NCI-H2029 treated with DMSO at 0.1 percent for 48 hours (cell line): ENCODE data around the gene PCYT2.
"Not testable (repeated sequence)": the region's sequence is repeated elsewhere in the genome, so short reads cannot be mapped to it uniquely, and the experiment has no call there.

ENCODE experiments used
- DNase-seq: peaks from one replicate; lab custom pipeline; 2025; lab: John Stamatoyannopoulos, UW

The PCYT2 gene

DNA sequence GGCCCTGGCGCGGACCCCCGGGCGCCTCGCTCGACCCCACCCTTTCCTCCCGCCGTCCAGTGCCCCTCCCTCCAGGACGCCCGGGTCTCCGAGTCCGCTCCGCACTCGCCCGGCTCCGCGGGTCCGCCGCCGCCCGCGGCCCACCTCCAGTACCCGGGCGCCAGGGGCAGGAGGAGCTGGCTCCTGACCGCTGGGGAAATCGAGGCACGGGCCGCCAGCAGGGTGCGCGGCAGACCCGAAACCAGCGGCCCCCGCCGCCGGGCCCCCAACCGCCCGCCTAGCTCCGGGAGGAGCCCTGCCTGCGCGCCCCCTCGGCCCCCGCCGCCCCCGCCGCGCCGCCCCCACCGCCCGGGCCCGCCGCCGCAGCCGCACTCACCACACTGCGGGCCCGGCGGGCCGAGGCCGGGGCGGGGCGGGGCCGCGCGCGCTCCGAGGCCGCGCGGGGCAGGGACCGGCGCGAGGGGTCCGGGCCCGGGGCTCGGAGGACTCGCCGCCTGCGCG, 16.0 kb upstream of the PCYT2 start:
- no peak for DNase-seq

DNA sequence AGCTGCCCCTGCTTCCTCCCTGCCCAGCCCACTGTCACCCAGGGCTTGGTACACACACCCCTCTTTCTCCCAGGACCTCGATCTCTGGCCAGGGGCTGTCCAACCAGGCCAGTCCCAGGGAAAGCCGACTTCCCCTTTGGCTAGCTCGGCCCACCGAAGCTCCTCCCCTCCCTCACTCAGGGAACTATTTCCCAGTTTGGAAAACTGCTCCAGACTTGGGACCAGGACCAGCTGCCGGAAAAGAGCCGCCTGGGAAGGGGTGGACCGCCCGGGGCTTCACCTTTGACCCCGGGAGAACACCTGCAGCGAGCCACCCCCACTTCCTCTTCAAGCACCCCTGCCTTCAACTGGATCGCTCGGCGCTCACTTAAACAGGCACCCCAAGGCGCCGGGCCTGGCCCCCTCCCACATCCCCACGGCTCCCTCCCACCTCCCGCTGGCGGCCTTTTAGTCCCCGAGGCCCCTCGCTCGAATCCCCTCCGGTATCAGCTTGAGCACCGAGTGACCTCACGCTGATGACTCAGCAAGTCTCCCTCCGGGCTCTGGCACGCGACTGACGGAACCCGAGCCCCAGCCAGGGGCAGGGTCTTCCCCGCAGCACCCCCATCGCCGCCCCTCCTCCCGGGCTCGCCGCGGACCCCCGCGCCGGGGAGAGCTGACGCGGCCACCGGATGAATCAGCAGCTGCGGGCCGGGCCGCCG, 15.4 kb upstream of the PCYT2 start:
- DNase-seq: no peak

DNA sequence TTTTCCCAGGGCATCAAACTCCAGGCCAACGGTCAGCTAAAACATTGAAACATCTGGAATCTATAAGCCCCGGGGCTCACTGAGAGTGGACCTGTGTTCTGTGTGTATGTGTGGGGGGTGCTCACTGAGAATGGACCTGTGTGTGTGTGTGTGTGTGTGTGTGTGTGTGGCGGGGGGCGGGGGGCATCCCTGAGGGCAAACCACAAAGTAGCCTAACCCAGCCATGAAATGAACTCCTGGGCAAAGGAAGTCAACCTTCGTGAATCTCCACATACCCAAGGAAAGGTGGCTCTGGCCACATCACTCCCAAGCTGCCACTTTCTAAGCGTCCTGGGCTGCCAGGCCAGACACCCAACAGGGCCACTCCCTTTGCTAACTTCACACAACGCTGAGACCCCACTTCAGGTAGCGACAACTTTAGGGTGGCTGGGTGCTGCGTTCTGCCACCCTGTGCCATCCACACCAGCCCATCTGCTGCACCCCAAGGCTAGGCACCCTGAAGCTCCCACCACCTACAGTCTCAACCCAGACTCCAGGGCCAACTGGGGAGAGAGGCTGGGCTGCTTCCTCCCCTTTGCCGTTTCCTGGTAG, 14.8 kb upstream of the PCYT2 start:
- DNase-seq: no peak

DNA sequence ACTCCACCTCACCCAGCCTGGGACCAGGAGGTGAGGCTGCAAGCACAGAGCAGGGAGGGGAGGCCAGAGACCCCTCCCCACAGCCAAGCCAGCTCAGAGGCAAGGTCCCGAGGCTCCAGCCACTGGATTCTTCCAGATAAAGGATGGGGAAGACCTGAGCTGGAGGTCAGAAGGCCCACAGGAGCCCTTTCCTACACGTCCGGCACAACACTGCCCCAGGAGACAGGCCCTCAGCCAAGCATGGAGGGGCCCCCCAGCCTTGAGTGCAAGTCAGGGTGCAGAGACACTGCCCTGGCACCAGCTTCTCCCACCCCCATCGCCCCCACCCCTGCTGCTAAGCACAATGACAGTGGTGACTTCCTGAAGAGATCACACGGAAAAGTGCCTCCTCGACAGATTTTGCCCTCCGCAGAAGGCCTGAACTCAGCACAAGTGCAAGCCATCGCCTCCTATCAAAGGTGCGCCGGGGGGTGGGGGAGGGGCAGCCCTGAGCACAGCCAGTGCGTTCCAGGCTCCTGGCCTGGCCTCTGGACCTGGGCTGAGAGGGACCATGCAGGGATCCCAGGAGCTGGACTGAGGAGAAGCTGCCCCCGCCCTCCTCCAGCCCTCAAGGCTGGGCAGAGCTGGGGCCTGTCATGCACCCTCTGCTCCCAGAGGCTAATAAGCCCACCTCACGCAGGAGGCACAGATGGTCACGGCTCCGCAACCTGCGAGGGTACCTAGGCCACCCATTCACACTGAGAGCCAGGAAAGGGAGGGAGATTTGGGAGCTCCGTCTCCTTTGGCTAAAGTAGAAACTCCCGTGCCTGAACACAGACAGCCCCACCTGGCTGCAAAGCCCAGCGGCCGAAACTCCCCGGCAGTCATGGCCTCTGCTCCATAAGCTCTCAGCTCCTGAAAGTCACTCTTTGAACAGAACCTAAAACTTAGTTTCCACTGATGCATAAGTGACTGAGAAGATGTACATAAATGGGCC, 13.6 kb upstream of the PCYT2 start:
- no peak for DNase-seq

DNA sequence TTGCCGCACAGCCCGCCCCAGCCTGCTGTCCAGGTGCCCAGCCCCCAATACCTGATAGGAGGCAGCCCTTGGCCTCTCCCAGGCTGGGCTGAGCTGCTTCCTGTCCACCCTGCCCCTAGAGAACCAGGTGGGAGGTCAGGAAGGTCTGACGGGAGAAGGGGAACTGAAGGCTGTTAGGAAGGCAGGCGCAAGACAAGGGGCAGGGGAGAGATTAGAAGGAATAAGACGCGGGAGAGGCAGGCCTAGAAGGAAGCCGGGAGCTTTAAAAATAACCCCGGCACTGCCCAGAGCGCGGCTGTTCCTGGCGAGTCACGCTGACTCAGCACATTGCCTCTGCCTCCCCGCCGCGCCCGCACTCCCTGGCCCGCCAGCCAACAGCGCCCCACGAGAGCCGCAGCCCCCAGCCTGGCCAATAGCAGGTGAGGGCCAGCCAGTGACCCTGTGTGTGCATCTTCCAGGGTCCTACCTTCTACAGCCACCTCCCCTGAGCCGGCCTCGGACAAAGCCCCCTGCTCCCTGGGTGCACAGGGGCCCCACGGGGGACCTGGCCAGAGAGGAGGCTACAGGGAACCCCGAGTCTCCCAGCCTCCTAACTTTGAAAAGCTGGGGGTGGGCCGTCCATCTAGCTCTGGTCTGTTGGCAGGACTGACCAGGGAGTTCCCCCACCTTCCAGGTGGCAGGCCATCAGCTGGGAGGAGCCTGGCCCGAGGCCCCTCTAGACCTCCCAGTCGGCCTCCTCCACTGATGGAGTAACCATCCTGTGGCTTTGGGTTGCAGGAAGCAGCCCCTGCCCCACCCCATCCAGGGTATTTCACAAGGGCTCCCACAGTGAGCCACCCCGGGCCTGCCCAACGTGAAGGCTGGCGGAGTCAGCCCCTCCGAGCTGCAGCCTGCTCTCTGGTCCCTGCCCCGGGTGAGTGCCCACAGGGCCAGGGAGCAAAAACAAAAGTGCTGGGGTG, 12.4 kb upstream of the PCYT2 start:
- no peak for DNase-seq

DNA sequence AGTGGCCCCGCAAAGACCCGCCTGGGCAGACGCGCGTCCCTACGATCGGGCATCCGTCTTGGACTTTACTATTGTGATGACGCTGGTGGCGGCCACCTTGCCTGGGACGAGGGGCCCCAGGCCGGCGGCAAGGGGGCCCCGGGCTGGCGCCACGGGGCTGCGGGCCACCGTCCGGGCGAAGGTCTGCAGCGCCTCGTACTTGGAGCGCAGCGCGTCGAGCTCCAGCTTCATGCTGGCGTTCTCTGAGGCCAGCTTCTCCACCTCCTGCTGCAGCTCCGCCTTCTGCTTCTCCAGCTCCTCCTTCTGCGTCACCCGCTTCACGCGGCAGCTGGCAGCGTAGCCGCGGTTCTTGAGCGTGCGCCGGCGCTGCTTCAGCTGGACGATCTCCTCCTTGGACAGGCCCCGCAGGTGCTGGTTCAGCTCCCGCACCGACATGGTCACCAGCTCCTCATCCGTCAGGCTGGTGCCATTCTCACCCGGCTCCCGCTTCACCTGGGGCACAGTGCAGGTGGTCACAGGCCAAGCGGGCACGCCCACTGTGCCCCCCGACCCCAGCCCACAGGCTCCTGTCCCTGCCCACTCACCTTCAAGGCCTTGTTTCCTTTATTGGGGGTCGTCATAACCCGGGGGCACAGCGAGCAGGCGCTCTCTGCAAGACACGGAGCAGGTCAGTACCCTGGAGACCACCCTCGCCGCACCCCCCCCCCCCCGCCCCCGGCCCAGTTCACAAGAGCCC, 11.5 kb upstream of the PCYT2 start:
- DNase-seq: no peak

DNA sequence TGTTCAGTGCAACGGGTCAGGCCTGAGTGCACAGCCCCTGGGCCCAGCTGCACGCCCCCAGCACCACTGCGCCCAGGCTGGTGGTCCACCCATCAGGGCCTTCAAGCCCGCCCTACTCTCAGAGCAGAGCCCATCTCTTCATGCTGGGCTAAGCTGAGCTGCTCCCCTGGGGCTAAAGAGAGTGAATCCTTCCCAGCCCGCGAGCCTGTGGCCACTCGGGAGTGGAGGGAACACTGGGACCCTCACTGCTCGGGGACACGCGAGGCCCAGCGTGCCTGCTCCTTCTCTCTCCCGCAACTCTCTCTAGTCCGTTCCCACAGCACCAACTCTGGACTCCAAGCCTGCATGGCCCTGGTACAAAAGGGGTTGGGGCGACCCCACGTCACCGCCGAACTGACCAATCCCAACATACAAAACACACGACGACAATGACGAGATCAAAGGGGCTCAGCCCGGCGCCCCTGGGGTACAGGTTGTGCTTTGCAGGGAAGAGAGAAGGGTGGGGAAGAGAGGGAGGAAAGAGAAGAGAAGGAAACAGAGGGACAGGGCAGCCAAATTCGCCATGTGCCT, 10.9 kb upstream of the PCYT2 start:
- no peak for DNase-seq

DNA sequence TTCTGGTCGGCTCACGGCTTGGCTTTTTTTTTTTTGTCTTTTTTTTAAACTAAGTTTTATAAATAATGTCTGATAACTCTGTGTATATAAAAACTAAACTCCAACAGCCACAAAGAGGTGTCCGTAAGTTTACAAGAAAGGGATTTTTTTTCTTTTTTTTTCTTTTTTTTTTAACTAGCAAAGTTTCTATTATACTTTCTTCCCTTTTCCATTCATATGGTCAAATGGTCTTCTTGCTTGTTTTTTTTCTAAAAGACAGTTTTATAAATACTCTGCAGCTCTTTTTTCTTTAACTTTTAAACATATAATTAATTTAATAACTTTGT, 10.3 kb upstream of the PCYT2 start:
- DNase-seq: no peak

DNA sequence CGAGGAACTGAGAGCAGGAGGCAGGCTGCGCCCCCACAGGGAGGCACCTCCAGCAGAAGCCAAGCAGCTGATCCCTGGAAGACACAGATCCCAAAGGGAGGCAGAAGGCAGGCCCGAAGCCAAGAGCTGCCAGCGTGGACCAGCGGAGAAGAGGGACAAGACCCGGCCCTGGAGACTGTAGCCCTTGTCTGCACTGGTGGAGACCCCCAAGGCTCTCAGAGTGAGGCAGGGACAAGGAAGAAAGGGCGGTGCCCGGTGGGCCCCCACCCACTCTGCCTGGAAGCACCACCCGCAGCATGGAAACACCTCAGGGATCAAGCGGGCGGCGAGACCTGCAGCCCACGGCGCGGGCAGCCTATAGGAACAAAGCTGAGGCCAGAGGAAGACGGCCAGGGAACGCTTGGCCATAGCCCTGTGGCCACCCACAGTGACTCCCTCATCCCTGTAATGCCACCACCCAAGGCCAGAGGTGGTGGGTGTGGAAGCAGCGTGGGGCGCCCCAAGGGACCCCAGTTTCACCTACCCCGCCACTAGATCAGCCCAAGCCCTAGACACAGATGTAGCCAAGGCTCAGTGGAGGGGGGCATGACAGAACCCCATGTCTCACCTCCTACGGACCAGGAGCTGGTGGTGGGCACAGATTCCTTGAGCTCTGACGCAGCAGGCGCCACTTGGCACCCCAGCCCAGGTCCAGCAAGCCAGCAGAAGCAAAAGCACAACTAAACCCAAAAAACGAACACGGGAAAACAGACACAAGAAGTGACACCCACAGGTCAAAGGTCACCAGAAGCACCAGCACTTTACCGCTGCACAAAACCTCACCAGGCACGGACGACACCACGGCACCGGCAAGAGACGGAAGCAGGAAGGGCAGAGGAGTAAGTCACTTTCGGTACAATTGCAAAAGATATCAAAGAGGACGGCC, 9.7 kb upstream of the PCYT2 start:
- DNase-seq: no peak

DNA sequence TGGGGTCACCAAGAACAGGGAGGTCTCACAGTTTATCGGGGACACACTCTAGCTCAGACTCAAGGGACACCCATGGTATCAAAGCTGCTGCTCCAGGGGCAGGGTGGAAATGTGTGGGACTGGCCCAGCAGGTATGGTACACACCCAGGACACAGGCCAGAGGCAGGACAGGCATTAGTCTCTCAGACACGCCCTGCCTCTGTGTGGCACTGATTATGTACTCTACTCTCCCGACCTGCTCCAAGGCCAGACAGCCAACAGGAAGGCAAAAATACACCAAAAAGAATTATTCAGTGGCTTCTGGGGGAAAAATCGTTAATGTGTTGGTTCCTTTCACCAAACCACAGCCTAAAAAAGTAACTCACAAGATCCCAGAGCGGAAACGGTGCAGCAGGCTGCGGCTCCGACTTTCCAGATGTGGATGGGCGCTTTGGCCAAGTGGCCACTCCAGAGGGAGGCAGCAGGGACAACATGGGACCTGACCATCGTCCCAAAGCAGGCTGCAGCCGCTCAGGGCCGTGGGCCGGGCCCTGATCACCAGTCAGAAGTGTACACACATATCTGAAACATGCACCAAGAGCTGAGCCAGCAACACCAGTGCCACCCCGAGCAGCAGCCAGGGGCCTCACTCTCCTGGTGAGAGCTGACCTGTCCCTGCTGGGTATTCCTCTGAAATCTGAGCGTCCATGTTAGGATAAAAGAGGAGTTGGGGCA, 7.8 kb upstream of the PCYT2 start:
- no peak for DNase-seq

DNA sequence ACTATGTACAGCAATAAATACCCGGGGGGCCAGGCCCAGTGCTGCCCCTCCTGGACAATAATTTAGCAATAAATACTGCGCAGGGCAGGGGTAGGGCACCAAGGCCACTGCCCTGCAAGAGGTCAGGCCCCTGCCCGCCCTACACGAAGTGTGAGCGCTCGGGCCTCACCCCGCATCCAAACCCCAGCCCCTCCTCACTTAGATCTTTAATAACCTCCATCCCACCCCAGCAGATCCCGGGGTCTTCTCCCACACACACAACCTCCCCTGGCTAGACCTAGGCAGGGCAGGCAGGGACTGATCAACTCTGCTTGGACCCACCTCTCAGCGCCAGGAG, 7.1 kb upstream of the PCYT2 start:
- DNase-seq: not testable (repeated sequence)

DNA sequence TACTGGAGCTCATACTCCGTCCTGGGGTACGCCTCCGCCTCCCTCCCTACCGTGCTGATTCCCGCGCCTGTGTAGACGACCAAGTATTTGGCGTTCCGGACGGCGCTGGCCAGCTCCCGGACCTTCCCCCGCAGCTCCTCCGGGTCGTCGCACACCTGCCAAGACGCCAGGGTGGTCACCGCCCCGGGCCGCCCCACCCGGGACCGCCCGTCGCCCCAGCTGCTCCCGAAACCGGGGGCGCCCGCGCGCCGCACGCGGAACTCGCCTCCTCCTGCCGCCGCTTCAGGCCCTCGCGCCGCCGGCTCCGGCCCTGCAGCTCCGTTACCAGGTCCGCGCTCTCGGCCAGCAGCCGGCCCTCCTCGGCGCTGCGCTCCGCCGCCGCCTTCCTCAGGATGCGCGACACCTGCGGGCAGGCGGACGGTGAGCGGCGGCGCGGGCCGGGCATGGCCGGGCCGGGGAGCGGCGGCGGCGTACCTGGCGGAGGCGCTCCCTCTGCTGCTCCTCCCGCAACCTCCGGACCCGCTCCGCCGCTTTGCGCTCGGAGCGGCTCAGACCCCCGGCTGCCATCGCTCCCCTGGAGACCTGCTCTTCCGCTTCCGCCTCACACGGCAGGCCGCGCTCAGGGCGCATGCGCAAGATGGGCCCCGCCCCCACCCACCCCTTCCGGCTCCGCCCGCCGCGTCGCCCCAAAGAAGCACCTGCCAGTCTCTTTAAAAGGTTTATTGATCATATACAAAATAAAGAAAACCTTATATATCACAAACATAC, 6.5 kb upstream of the PCYT2 start, which contains the start of gene SIRT7:
Gene SIRT7, minus strand, starts transcription at position 612 of the 768 bp plus-strand sequence. Its CDS starts 45 bp downstream, at position 567.
- DNase-seq: peak; percentile 20

DNA sequence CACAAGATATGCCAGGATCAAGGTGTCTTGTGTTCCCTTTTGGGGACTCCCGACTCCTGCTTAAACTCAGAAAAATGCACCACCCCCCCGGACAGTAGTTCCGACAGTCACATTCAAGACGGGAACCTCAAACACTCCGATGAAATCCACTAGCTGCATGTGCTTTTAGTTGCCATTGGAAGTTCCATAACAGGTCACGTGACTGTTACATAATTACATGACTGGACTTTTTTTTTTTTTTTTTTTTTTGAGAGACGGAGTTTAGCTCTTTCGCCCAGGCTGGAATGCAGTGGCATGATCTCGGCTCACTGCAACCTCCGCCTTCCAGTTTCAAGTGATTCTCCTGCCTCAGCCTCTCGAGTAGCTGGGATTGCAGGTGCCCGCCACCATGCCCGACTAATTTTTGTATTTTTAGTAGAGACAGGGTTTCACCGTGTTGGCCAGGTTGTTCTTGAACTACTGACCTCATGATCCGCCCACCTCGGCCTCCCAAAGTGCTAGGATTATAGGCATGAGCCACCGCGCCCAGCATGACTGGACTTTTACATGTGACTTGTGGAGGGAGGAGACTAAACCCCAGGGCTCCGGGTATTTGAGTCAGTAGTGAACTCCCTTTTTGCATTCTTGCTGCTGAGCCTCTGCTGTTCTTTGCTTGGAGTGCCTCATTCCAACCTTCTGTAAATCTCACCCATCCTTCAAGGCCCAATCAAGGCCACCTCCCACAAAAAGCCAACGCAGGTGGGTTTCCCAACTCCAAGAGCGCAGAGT, 5.2 kb upstream of the PCYT2 start:
- no peak for DNase-seq

DNA sequence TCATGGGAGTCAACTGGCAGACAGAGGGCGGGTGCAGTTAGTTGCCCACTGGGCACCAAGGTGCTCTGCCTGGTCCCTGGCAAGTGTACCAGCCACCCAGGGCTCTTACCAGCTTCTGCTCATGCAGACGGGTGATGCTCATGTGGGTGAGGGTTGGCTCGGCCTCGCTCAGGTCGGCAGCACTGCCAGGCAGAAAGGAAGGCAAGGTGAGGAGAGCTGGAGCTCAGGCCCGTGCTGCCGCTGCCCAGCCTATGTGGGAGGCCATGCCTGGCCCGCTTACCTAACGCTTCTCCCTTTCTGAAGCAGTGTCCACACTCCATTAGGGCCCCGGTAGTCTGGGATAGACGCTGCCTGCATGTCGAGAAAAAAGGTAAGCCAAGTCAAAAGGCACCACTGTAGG, 4.1 kb upstream of the PCYT2 start:
- no peak for DNase-seq

DNA sequence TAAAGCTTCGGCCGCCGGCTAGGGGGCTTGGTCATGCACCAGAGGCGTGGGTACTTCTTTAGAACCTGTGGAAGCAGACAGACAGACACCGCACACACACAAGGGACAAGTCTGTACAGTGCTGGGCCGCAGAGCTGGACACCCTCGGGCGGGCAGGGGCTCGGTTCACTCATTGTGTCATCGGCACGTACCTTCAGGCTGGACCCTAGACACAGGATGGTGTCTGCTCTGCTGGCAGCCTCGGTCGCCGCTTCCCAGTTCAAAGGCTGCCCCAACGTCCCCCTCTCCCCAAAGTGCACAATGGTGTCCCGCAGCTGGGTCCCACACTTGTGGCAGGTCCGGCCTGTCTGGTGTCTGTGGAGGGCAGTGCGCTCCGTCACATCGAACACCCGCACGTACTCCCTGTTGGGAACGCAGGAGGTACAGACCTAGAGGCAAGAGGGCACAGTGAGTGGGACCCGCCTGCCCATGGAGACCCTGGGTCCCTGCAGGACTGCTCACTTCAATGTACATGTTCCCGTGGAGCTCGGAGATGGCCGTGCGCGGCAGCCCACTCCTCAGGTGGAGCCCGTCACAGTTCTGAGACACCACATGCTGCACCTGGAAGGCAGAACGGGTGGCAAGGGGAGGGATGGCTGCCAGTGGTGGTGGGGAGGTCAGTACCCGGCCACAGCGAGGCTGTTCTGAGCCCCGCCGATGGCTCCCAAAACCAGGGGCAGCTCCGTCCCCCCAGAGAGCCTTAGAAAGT, 3.1 kb upstream of the PCYT2 start:
- no peak for DNase-seq

DNA sequence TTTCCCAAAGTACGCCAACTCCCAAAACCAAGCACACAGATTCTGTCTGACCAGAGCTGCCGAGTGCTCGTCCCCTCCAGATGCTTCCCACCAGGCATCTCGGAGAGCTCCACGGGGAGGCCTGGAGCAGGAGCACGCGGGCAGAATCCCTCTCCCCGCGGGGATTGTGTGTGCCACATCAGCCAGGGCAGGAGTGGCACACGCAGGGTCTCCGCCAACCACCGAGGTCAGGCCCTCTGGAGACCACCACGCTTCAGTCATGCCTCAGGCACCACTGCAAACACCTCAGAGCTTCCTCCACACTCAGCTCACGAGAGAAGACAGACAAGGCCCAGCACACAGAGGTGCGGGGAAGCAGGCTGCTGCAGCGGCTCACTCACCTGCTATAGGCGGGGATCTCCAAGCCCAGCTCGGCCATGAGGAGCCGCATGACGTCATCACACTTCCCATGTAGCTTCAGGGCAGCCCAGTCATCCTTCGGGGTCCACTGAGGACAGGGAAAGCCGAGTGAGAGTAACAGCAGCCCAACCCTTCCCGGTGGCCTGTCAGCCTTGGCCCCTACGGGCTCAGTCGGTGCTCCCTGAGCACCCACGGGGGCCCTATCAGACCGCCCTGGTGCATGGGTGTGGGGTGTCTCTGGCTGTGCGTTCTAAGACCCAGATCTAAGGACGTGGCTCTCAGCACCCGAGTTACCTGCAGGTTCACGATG, 2.3 kb upstream of the PCYT2 start:
- DNase-seq: no peak
